Left ventricle myocardium inferior (tissue), 1 donor: ENCODE measurements around the gene SYNPR. TPM values are rescaled to one million over a fixed set of nuclear protein-coding genes. Genes with fewer than 3 reads are reported as not detected.

Experiments
- DNase-seq: peaks from one replicate; pipeline ENCODE4 v3.0.0-alpha.2; 2020
- H3K27ac ChIP-seq: fragments of 200-600 bp; replicated peaks from 2 replicates; pipeline ENCODE4 v1.8.0; 2021
- H3K27me3 ChIP-seq: fragments of 200-600 bp; 2 replicates; pipeline ENCODE4 v1.8.0; 2021; ENCODE audit warnings: low read depth
- H3K36me3 ChIP-seq: fragments of 200-600 bp; 2 replicates; pipeline ENCODE4 v1.8.0; 2021
- H3K4me1 ChIP-seq: fragments of 200-600 bp; 2 replicates; pipeline ENCODE4 v1.8.0; 2021
- H3K4me3 ChIP-seq: fragments of 200-600 bp; 2 replicates; pipeline ENCODE4 v1.8.0; 2021; ENCODE audit warnings: mild to moderate bottlenecking, moderate library complexity
- H3K9me3 ChIP-seq: fragments of 200-600 bp; replicated peaks from 2 replicates; pipeline ENCODE4 v1.8.0; 2021
- CTCF ChIP-seq: fragments of 200-600 bp; IDR thresholded peaks from 2 replicates; pipeline ENCODE4 v1.8.0; 2021; ENCODE audit warnings: antibody characterized with exemption, mild to moderate bottlenecking, borderline replicate concordance
- intact Hi-C: fragments of 100-400 bp; cut with micrococcal nuclease; formaldehyde crosslinking; loops from one replicate; pipeline ENCODE4 v1.11.0; 2022
- total RNA-seq: library from RNA; stranded (reverse); fragmentation: NEBNext Ultra II Directional; extraction: Animal tissue kit (Norgen Biotek cat#: 25700); gene quantifications from one replicate; pipeline ENCODE4 v1.2.1, GENCODE V29; 2021
- donor health status: DM: no; HTN: yes; CAD: no; lungs with severe emphysema.

SYNPR gene
- total RNA-seq, 1 donor from 2014 or later = 0.93 TPM

- Histone ChIP-seq H3K27ac (no peak overlapping the region), H3K9me3 (no peaks in the 10 kb centered on the region), H3K27me3 (peaks cover 6% of the 10 kb centered on the region), H3K4me1 (no peaks in the 10 kb centered on the region), H3K4me3 (no peak overlapping the region), H3K36me3 (no peaks in the 10 kb centered on the region)
- TF ChIP-seq CTCF = no peak
- no peak for DNase-seq
- intact Hi-C loops = no loop called here
These were observed 151.8 kb downstream of the SYNPR start for GRCh38 chr3:63429905-63430304.

GRCh38 chr3:63430875-63431274 lies 152.8 kb downstream of the SYNPR start:
- no peaks in the 10 kb centered on the region for H3K36me3 ChIP-seq
- intact Hi-C loops = no loop called here
- H3K4me1 ChIP-seq = no peaks in the 10 kb centered on the region
- no peak overlapping the region for H3K4me3 ChIP-seq
- TF ChIP-seq CTCF = no peak
- DNase-seq = no peak
- H3K27me3 ChIP-seq = peaks cover 9% of the 10 kb centered on the region
- no peak overlapping the region for H3K27ac ChIP-seq
- H3K9me3 ChIP-seq = no peaks in the 10 kb centered on the region

- Histone ChIP-seq H3K4me1 (no peaks in the 10 kb centered on the region), H3K27me3 (peaks cover 42% of the 10 kb centered on the region), H3K9me3 (no peaks in the 10 kb centered on the region), H3K27ac (no peak overlapping the region), H3K4me3 (no peak overlapping the region), H3K36me3 (no peaks in the 10 kb centered on the region)
- intact Hi-C loops = no loop called here
- no peak for TF ChIP-seq CTCF
- no peak for DNase-seq
These were observed 159.8 kb downstream of the SYNPR start for GRCh38 chr3:63437858-63438257.

GRCh38 chr3:63438826-63439371 lies 160.8 kb downstream of the SYNPR start:
- Histone ChIP-seq H3K27ac (no peak overlapping the region), H3K27me3 (peaks cover 45% of the 10 kb centered on the region), H3K9me3 (no peaks in the 10 kb centered on the region), H3K4me3 (no peak overlapping the region), H3K36me3 (no peaks in the 10 kb centered on the region), H3K4me1 (no peaks in the 10 kb centered on the region)
- TF ChIP-seq CTCF = no peak
- DNase-seq = no peak
- intact Hi-C loops = no loop called here

GRCh38 chr3:63441262-63441661 lies 163.2 kb downstream of the SYNPR start:
- no peak for DNase-seq
- Histone ChIP-seq H3K27me3 (peaks cover 55% of the 10 kb centered on the region), H3K4me3 (no peak overlapping the region), H3K36me3 (no peaks in the 10 kb centered on the region), H3K4me1 (no peaks in the 10 kb centered on the region), H3K9me3 (no peaks in the 10 kb centered on the region), H3K27ac (no peak overlapping the region)
- intact Hi-C loops = no loop called here
- no peak for TF ChIP-seq CTCF
